Sigmoid colon (tissue), 7 donors: ENCODE results near the gene RASA4B. TPM values are rescaled to one million over a fixed set of nuclear protein-coding genes. Genes with fewer than 3 reads are reported as not detected.
"Not testable (repeated sequence)": the region's sequence is repeated elsewhere in the genome, so short reads cannot be mapped to it uniquely, and the experiment has no call there.

Experiments used
- DNase-seq: peaks from one replicate; pipeline ENCODE4 v3.0.0-alpha.2; 2019
- H3K27ac ChIP-seq, 4 donors: fragments of 200-600 bp; sonication (generic); one replicate each; pipeline ENCODE4 v1.5.1; 2016 to 2019; ENCODE audit warnings: mild to moderate bottlenecking in 1 of 4
- H3K27me3 ChIP-seq, 3 donors: fragments of 200-600 bp; sonication (generic); one replicate each; pipeline ENCODE4 v1.5.1; 2019; ENCODE audit warnings: mild to moderate bottlenecking in 1 of 3
- H3K36me3 ChIP-seq, 4 donors: fragments of 200-600 bp; sonication (generic); one replicate each; pipeline ENCODE4 v1.5.1; 2016 to 2019
- H3K4me1 ChIP-seq, 4 donors: fragments of 200-600 bp; sonication (generic); one replicate each; pipeline ENCODE4 v1.5.1; 2017 to 2019
- H3K4me3 ChIP-seq, 4 donors: fragments of 200-600 bp; sonication (generic); one replicate each; pipeline ENCODE4 v1.5.1; 2017 to 2019; ENCODE audit warnings: mild to moderate bottlenecking in 2 of 4, moderate library complexity in 1 of 4
- H3K9me3 ChIP-seq, 4 donors: fragments of 200-600 bp in 3 of 4; sonication (generic) in 3 of 4; one replicate each; pipeline versions ENCODE4 v1.5.1 to v1.6.1; 2013 to 2019
- WGBS, 2 donors: extraction: QIAGEN DNeasy Blood & Tissue Kit; methylation state at CpG; one replicate each; pipeline ENCODE4 v1.1.7; 2013; 5-methylcytosine and 5-hydroxymethylcytosine counted together
- intact Hi-C: fragments of 100-400 bp; cut with DNase I; formaldehyde crosslinking; loops from one replicate; pipeline ENCODE4 v1.15.1; 2023
- polyA plus RNA-seq, 3 donors: library from polyadenylated mRNA; stranded (reverse); fragments of 200-250 nt; gene quantifications; one replicate each; pipeline ENCODE4 v1.2.3, GENCODE V29; 2013
- total RNA-seq, 4 donors: library from RNA; depleted of rRNA; stranded (reverse); fragments of >200 nt; gene quantifications; one replicate each; pipeline ENCODE4 v1.1.0, GENCODE V29; 2016
- donor health status: healthy with polysubstance abuse.
- donor health status: Bipolar disorder and iron deficiency.
- donor health status: healthy.

RASA4B gene
- total and polyA plus RNA-seq, 7 donors, result 2.5 to 39.1 (median 16.6) TPM

DNA sequence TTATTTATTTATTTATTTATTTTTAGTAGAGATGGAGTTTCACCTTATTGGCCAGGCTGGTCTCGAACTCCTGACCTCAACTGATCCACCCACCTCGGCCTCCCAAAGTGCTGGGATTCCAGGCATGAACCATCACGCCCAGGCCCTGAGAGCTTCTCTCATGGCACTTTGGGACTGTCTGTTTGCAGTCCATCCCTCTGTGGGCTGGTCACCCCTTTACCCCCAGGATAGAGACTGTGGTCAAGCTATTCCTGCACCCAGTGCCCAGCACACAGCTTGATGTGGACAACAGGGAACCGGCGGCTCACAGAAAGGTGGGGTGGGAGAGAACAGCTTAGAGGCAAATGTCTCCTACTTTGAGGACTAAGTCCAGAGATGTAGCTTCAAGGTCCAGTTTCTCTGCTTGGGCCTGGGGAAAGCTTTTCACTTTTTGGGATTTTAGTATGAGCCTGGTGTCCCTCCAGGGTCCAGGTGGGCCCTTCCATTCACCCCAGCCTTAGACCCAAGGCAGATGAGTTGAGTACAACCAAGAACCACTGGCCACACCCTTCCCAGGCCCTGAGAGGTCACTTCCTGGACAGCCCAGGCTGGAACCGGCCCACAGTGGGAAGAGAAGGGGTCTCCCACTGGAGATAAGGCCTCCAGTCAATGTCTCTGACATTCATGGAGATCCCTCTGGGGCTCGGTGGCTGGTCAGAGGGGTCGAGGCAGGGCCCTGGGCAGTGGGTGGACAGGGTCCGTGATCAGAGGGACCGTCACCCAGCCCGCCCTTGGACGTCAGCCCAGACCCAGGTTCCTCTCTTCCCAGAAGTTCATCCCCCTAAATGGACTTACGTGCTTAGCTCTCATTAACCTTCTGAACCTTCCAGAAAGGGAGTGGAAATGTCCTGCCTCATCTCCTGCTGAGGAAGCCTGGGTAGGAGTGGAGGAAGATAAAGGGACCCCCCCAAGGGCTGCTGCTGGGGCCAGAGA, 10.5 kb upstream of the RASA4B start:
- H3K27me3 ChIP-seq, H3K27ac ChIP-seq, intact Hi-C loops, H3K4me1 ChIP-seq, H3K9me3 ChIP-seq, H3K4me3 ChIP-seq, H3K36me3 ChIP-seq, DNase-seq: not testable (repeated sequence)
- WGBS, 2 donors, result 92 to 95% methylated on average over 3 to 4 of the region's 13 CpGs

DNA sequence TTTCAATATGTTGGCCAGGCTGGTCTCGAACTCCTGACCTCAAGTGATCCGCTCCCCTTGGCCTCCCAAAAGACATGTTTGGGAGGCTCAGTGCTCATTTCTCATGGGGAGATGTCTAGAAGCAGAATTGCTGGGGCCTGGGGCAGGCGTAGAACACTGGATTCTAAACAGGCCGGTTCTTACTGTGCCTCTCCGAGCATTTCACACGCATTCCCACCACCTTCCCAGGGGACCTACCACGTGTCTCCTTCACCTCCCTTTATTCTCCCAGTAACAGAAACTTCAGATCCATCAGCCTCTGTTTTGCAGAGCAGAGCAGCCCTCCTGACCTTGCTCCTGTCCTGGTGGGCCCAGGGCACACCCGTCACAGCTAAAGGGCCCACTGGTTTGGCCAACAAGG, 9.6 kb upstream of the RASA4B start:
- H3K27ac ChIP-seq, H3K9me3 ChIP-seq, DNase-seq, H3K4me1 ChIP-seq, H3K4me3 ChIP-seq, H3K36me3 ChIP-seq, intact Hi-C loops, H3K27me3 ChIP-seq: not testable (repeated sequence)
- 76 to 86% methylated on average over 1 of the region's 8 CpGs for WGBS, 2 donors

DNA sequence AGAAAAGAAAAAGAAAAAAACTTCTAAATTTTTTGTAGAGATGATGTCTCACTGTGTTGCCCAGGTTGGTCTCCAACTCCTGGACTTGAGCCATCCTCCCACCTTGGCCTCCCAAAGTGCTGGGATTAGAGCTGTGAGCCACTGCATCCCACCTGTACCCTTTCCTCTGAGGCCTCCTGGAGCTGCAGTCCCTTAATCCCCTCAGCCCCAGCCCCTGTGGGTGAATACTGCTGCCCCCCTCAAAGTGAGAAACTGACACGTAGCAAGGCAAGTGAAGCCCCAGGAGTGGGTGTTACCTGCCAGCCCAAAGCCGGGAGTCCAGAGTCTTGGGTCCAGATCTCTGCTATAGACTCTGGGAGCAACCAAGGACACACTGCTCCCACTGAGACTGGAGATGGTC, 7.2 kb upstream of the RASA4B start:
- peak; percentile 47 for DNase-seq
- H3K27me3 ChIP-seq, H3K4me3 ChIP-seq, intact Hi-C loops, H3K9me3 ChIP-seq, H3K36me3 ChIP-seq, H3K4me1 ChIP-seq, H3K27ac ChIP-seq: not testable (repeated sequence)
- WGBS, 2 donors, result 48 to 53% methylated on average over 1 of the region's 2 CpGs

DNA sequence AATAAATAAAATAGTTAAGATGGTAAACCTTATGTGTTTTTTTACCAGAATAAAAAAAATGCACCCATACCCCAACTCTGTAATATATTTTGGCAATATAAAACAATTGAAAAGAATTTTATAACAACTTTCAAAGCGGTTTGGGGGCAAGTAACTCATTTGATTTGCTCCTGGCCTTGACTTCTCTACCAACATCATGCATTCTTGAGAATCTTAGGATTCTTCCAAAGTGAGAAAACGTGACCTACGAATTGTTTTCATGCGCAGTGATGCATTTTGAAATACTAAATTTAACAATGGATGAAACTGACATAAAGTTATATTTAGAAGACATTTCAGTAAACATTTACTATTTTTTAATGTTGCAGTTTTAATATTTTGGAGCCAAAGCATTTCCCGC, 3.2 kb upstream of the RASA4B start:
- H3K27ac ChIP-seq, H3K36me3 ChIP-seq, intact Hi-C loops: not testable (repeated sequence)

DNA sequence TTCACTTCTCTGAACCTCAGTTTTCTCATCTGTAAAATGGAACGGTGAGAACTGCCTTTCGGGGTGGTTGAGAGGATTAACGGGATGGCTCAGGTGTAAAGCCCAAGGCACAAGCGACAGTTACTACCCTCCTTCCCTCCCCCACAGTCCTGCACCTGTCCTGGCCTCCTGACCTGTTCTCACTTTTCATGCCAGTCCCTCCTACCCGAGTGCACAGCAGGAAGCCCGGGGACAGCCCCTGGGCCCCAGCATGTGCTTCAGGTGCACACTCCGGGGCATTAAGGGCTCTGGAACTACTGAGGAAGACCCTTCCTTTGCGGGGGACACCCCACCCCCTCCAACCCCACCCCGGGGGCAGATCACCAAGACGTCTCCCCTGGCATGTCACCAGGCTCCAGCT, 626 bp downstream of the RASA4B start:
- H3K4me1 ChIP-seq, H3K27me3 ChIP-seq, H3K9me3 ChIP-seq, H3K4me3 ChIP-seq, DNase-seq, H3K27ac ChIP-seq, intact Hi-C loops, H3K36me3 ChIP-seq: not testable (repeated sequence)
- WGBS, 2 donors, result no CpG with 5 or more reads among the region's 10 CpGs

More for the DNA sequence above, 3.2 kb upstream of the RASA4B start:
- not testable (repeated sequence) for H3K27me3 ChIP-seq, H3K4me3 ChIP-seq, DNase-seq, H3K9me3 ChIP-seq, H3K4me1 ChIP-seq
- WGBS, 2 donors, result 88% methylated on average over 4 of the region's 5 CpGs; no CpG with 5 or more reads in 1 of the 2 donors

DNA sequence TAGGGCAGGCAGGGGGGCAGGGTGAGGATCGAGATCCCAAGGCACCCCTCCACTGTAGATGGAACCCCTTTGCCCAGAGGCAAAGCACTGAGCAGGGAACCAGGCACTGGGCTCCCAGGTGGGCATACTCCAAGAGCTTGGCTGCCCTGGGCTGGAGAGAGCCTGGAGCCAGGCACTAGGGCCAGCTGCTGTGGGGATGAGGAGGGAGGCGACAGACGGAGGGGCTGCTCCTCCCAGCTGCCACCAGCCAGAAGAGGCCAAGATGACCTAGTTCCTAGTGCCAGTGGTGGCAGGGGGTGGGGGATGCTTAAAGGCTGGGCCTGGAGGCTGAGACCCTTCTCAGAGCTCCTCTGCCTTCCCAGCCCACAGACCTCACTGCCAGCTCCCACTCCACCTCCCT, 1.7 kb downstream of the RASA4B start:
- H3K27me3 ChIP-seq, H3K36me3 ChIP-seq, H3K9me3 ChIP-seq, H3K4me3 ChIP-seq, H3K27ac ChIP-seq, H3K4me1 ChIP-seq, DNase-seq, intact Hi-C loops: not testable (repeated sequence)
- no CpG with 5 or more reads among the region's 3 CpGs for WGBS, 2 donors

DNA sequence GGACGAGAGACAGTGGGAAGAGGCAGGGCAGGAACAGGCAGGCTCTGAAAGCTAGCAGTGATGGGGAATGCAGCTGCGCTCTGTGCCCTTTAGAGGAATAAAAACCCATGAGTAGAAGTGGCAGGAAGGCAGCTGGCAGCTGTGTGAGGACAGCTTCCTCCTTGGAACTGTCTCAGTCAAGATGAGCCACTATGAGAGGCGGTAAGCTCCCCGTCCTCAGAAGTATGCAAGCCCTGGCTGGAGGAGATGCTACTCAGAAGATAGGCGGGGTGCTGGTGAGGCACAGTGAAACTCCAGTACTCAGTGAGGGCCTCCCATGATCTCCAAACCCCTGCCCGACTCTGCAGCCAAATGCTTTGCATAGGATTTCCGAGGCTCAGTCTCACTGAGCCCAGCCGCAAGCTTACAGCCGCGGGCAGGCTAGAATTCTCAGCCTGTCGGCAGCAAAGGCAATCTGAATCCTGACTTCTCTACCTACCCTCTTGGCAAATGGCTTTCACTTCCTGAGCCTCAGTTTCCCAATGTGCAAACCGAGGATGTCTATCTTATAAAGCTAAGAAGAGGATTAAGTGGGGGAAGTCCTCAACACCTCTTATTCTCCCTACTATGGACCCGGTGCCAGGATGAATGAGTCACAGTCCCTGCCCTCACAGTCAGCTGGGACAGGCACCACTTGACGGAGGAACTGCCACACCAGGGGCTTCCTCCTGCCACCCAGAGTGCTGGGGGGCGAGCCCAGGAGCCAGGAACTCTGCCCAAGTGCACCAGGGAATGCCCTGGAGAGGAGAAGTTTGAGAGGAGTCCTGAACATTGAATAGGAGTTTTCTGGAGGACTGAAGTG, 2.5 kb downstream of the RASA4B start:
- H3K27ac ChIP-seq, result peak overlapping the region in 2 of 4 donors; percentile 68 to 74
- H3K4me1 ChIP-seq, DNase-seq, intact Hi-C loops, H3K9me3 ChIP-seq, H3K4me3 ChIP-seq, H3K36me3 ChIP-seq, H3K27me3 ChIP-seq: not testable (repeated sequence)
- 53 to 78% methylated on average over 2 of the region's 15 CpGs for WGBS, 2 donors

DNA sequence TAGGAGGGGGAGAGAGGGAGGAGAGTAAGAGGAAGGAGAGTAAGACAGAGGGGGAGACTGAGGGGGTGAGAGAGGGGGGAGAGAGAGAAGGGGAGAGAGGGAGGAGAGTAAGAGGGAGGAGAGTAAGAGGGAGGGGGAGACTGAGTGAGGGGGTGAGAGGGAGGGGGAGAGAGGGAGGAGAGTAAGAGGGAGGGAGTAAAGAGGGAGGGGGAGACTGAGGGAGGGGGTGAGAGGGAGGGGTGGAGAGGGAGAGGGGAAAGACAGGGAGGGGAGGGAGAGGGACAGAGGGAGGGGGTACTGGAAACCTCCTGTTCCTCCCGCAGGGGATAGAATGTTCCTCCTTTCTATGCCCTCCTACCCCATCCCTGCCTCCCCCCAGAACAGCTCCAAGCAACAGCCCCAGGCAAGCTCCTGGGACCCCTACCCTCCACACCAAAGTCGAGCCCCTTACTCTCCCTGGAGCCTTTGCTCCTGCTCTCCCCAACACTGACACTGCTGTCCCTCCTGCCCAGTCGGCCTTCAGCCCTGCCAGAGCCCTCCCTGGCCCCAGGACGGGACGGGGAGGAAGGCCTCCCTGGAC, 4.8 kb downstream of the RASA4B start:
- Histone ChIP-seq H3K27ac (peak overlapping the region; percentile 66 to 85 (median 76)), H3K4me3 (peak overlapping the region in 3 of 4 donors; percentile 18 to 36 (median 32))
- H3K27me3 ChIP-seq, H3K4me1 ChIP-seq, H3K36me3 ChIP-seq, intact Hi-C loops, H3K9me3 ChIP-seq: not testable (repeated sequence)
- 38 to 41% methylated on average over 5 of the region's 5 CpGs for WGBS, 2 donors
- peak; percentile 70 for DNase-seq

DNA sequence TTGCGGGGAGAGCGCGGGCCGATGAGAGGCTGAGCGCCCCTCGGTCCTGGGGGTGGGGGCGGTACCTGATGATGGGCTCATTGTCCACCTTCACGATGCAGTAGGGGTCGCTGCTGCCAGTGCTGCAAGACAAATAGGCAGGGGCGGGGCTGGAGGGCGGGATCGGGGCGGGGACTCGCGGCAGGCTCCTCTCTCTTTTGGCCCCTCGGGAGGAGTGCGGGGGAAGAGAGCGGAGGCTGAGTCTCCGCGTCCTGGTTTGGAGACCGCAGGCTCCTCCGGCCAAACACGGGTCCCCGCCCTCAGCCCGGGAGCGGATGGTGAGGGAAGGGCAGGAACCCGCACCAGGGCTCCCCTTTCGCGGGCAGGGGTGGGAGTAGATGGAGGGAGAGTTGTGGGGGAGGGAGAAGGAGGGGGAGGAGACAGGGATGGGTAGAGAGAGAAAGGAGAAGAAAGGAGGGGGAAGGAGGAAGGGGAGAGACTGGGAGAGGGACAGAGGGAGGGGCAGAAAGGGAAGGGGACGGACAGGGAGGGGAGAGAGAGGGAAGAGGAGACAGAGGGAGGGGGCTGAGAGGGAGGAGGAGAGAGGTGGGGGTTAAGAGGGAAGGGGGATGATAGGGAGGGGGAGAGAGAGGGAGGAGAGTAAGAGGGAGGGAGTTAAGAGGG, 5.6 kb downstream of the RASA4B start:
- H3K27ac ChIP-seq, H3K4me1 ChIP-seq, H3K27me3 ChIP-seq, H3K36me3 ChIP-seq, H3K9me3 ChIP-seq, H3K4me3 ChIP-seq, intact Hi-C loops, DNase-seq: not testable (repeated sequence)
- WGBS, 2 donors, result no CpG with 5 or more reads among the region's 30 CpGs

DNA sequence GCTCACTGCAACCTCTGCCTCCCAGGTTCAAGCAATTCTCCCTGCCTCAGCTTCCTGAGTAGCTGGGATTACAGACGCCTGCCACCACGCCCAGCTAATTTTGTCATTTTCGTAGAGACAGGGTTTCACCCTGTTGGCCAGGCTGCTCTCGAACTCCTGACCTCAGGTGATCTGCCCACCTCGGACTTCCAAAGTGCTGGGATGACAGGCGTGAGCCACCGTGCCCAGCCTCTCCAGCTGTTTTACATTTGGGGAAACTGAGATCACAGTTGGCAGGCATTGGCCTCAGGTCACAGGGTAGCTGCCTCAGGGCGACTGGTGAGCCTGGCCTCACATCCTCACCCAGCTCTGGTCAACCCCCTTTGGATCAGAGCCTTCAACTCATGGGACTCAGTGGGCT, 7.0 kb downstream of the RASA4B start:
- H3K9me3 ChIP-seq, H3K4me3 ChIP-seq, H3K4me1 ChIP-seq, intact Hi-C loops, H3K27me3 ChIP-seq, H3K36me3 ChIP-seq, H3K27ac ChIP-seq: not testable (repeated sequence)
- WGBS, 2 donors, result 53 to 77% methylated on average over 5 of the region's 8 CpGs
- peak; percentile 50 for DNase-seq

DNA sequence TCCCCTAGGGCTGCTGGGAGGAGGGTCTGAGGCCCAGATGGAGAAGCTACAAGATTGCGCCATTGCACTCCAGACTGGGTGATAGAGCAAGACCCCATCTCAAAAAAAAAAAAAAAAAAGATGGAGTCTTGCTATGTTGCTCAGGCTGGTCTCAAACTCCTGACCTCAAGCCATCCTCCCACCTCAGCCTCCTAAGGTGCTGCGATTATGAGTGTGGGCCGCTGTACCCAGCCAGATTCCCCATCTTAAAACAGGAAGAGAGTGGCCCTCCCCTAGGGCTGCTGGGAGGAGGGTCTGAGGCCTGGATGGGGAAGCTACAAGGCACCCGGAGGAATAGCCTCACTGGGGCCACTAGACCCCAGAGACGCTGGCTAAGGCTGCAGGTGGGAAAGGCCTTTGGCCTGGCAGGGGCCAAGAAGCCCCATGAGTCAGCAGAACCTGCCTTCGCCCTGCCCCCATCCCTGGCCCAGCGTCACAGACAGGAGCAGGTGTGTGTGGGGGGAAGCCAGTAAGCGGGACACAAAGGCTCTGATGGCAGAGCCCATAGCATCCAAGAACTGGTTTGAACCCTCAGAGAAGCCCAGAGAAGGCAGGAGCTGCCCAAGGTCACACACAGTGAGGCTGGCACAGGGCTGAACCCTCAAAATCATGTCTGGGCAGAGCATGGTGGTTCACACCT, 10.0 kb downstream of the RASA4B start:
- H3K27me3 ChIP-seq, intact Hi-C loops, H3K4me1 ChIP-seq, H3K9me3 ChIP-seq, H3K27ac ChIP-seq, H3K36me3 ChIP-seq, H3K4me3 ChIP-seq: not testable (repeated sequence)
- DNase-seq, result peak; percentile 53
- WGBS, 2 donors, result 82 to 90% methylated on average over 2 of the region's 8 CpGs
